WI38 (cell line): Measurements from ENCODE around the gene LCN2.
A peak's percentile ranks its signal among the peaks of the same experiment; 100 is the strongest.

ENCODE experiments used
- H3K4me3 ChIP-seq: 2 replicates; pipeline ENCODE4 v1.5.1; 2011; ENCODE audit warnings: low read depth, mild to moderate bottlenecking, control low read depth, low read length
- TF ChIP-seq, protein P1 (sequence below): IDR thresholded peaks from 2 replicates; pipeline ENCODE4 v1.5.1; 2012; ENCODE audit warnings: low read depth, mild to moderate bottlenecking, control low read depth, low read length

Gene LCN2

DNA sequence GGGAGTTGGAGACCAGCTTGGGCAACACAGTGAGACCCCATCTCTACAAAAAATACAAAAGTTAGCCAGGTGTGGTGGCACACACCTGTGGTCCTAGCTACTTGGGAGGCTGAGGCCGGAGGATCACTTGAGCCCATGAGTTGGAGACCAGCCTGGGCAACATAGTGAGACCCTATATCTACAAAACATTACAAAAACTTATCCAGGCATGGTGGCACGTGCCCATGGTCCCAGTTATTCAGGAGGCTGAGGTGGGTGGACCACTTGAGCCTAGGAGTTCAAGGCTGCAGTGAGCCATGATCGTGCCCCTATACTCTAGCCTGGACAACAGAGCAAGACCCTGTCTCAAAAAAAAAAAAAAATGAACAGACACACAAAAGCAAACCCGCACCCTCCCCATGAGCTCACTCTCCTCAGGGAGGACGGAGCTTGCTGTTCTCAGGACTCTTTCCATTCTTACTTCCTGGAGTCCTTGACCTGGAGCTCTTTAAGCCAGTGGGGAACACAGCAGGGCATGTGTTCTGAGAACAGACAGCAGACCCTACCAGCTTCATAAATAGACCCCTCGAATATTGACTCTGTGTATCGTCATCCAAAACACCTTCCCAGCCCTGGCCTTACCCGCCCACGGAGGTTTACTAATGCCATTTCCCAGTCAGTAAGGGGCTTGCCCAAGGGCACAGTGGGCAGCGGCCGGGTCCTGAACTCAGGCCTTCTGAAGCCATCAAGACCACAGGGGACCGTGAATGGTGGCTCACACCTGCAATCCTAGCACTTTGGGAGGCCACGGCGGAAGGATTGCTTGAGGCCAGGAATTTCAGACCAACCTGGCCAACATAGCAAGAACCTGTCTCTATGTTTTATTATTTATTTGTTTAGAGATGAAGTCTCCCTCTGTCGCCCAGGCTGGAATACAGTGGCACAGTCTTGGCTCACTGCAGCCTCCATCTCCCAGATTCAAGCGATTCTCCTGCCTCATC, 32.9 kb upstream of the LCN2 start:
- TF ChIP-seq, protein P1, sequence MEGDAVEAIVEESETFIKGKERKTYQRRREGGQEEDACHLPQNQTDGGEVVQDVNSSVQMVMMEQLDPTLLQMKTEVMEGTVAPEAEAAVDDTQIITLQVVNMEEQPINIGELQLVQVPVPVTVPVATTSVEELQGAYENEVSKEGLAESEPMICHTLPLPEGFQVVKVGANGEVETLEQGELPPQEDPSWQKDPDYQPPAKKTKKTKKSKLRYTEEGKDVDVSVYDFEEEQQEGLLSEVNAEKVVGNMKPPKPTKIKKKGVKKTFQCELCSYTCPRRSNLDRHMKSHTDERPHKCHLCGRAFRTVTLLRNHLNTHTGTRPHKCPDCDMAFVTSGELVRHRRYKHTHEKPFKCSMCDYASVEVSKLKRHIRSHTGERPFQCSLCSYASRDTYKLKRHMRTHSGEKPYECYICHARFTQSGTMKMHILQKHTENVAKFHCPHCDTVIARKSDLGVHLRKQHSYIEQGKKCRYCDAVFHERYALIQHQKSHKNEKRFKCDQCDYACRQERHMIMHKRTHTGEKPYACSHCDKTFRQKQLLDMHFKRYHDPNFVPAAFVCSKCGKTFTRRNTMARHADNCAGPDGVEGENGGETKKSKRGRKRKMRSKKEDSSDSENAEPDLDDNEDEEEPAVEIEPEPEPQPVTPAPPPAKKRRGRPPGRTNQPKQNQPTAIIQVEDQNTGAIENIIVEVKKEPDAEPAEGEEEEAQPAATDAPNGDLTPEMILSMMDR: no peak
- H3K4me3 ChIP-seq: no peak overlapping the region

DNA sequence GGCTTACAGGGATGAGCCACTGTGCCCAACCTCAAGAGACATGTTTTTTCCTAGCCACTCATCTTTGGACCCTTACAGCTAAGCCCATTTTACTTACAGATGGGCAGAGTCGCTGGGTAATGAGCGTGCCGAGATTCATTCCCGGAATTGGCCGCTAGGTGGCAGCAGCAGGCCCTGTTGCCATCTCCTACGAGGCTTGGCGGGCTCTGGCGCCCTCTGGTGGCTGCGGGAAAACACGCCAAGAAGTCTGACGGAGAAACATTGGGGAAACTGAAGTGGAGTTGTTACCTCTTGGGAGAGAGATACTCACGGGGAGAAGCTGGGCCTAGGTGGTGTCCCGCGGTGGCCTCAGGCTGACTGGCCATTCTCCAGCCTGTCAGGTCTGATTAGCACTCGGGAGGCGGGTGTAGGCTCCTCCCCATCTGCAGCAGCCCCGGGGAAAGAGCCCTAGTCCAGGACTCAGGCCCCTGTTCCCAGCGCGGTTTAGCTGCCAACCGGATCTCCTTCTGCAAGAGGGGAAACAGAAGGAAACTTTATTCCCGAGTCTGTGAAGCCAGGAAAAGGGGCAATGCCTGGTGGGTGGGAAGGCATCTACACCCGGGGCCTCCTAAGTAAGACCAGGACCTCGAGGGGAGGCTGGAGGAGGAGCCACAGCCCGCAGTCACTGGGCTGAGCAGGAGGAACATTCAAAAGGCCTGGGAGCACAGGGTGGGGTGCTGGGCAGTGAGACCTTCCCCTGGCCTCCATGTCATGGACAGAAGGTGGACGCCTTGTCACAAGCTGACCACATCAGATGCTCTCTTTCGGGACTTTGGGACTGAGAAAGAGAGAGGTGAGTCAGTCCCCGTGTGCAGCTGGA, 31.4 kb upstream of the LCN2 start:
- no peak overlapping the region for H3K4me3 ChIP-seq
- TF ChIP-seq, protein P1: peak; percentile 100

DNA sequence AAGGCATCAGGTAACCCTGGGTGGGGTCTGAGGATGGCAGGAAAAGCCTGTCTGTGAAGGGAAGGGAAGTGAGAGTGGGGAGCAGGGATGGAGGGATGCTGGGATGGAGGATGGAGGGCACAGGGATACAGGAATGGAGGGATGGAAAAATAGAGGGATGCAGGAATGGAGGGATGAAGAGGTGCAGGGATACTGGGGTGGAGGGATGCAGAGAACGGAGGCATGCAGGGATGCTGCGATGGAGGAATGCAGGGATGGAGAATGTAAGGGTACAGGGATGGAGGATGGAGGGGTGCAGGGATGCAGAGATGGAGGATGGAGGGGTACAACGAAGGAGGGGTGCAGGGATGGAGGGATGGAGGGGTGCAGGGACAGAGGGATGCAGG, 30.8 kb upstream of the LCN2 start:
- TF ChIP-seq, protein P1: no peak
- no peak overlapping the region for H3K4me3 ChIP-seq

DNA sequence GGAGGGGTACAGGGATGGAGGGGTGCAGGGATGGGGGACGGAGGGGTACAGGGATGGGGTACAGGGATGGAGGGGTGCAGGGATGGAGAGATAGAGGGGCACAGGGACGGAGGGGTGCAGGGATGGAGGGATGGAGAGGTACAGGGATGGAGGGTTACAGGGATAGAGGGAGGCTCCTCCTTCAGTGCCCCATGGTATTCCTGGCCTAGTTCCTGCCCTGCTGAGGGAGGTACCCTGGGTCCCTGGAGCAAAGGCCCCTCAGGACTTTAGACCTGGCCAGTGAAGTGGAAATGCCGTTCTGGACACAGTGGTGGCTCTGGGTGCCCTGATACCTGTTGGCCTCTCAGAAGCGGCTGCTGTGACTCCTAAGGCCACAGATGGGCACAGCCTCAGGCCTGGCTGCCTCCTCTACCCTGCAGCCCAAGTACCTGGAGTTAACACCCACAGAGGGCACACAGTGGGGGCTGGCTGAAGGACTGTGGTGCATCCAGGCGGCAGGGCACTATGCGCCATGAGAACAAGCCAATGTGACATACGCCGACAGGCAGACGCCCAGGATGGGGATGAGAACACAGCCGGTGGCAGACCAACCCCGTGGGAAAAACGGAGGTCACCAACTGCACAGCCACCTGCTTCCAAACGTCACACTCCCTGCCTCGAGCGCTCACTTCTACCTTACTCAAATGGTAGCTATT, 30.1 kb upstream of the LCN2 start:
- TF ChIP-seq, protein P1: no peak
- no peak overlapping the region for H3K4me3 ChIP-seq

DNA sequence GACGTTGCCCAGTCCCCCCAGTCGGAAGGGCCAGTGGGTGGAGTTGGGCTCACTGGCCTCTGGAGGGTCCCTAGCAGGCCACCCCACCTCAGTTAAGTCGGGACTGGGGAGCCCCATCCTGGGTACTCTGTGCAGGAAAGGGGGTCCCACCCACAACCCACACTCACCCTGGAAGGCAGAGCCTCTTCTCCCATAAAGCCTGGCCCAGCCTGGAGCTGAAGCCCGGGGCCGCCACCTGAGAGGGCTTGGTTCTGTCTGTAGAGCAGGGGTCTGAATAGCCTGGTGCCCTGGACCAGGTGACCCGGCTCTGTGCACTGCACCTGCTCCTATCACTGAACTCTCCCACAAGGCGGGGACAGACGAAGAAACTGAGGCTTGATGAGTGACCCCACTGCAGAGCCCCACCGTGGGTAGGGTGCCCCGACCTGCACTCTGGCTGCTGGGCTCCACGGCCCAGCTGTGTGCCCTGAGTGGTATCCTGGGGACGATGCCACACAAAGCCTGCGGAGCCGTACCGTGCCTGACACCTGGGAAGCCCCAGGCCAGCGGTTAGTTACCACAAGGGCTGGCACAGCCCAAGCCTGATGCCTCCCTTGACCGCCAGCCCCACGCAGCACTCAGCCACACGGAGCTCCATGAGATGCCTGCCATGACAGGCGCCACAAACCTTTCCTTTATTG, 29.1 kb upstream of the LCN2 start:
- TF ChIP-seq, protein P1: no peak
- H3K4me3 ChIP-seq: no peak overlapping the region

DNA sequence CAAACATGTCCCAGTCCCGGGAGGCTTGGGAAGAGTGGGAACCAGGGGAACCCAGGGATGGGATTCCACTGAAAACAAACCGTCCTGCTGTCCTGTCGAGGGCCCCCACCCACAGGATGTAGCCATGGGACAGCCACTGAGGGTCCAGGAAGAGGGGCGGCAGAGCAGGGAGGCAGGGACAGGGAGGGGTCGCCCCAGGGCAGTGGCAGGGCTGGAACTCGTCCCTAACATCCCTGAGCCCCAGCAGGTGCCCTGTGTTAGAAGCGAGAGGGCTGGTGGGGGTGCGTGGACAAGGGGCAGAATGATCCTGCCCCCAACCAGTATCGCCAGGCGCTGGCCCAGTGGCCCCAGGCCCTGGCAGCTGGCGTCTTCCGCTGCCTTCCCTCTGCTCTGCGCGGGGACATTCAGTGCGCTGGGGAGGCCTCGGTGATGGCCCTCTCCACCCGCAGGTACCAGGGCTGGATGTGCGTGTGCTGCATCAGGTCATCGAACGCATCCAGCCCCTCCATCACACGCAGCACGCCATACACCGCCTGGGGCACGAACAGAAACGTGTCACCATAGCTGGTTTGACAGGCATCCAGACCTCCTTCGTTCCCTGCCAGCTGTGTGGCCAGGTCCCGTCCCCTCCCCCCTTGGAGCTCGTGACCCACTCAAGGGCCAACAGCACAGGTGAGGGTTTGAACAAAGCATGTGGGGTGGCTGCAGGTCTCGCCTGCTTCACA, 28.4 kb upstream of the LCN2 start:
- H3K4me3 ChIP-seq: no peak overlapping the region
- TF ChIP-seq, protein P1: no peak
